ENCODE results near the gene ARID1A. TPM values are rescaled to one million over a fixed set of nuclear protein-coding genes. Genes with fewer than 3 reads are reported as not detected.

Gene ARID1A
- 11.1 and 27.3 TPM in 2 replicates for total RNA-seq

DNA sequence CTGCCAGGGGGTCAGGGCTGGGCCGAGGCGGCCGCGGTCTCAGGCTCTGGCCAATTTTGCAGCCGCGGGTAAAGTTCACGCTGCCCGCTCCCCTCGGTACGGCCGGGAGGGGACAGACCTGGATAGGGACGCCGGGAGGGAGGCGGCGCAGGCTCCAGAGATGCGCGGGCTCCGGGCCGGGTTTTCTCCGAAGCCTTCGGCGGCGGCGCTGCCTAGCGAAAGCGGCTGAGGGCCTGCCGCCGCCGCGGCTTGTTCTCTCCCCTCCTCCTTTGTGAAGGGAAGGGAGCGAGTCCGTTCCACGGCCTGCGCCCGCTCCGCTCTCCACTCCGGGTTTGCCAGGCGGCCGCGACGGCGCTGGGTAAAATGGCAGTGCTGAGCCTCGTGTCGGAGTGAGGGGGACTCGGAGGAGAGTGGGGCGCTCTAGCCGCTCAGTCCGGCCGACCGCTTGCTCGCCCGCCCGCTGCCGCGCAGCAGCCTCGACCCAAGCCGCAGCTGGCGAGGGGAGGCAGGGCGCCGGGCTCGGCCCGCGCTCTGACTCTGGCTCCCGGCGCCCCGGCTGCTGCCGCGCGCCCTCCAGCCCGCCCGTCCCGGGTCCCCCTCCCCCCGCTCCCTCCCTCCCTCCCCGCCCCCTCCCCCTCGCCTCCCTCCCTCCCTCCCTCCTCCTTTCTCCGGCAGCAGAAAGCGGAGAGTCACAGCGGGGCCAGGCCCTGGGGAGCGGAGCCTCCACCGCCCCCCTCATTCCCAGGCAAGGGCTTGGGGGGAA, at the start of gene ARID1A:
ARID1A (plus strand) TSS at position 660 of the 763 bp plus-strand sequence. CDS start 389 bp downstream, outside the sequence.

GRCh38 chr1:26787706-26788514, 92.1 kb downstream of the ARID1A start, which contains the start of gene PIGV:
Gene PIGV, plus strand, starts transcription at chr1:26787950. Its CDS starts 2,866 bp downstream, at chr1:26790816.

DNA sequence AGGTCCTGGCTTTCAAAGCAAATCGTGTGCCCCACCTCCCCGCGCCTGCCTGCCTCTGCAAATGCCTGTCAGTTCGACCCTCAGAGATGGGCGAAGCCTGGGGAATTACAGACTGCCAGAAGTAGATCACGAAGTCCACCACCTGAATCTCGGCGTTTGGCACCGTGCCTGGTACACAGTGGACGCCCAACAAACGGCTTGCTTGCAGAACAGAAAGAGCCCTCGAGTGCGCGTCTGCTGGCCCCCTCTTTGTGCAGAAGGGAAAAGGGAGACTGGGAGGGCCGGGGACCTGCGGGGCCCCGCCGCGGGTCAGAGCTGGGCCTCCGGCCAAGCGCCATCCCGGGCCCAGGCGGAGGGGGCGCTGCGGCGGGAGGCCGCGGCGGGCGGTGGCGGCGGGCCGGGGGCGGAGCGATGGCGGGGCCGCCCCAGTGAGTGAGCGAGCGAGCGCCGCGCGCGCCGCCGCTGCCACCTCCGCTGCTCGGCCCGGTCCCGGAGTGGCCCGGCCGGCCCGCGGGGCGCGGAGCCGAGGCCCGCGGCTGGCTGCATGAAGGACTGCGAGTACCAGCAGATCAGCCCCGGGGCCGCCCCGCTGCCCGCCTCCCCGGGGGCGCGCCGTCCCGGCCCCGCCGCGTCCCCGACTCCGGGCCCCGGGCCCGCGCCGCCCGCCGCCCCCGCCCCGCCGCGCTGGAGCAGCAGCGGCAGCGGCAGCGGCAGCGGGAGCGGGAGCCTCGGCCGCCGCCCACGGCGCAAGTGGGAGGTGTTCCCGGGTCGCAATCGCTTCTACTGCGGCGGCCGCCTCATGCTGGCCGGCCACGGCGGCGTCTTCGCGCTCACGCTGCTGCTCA, 130.7 kb downstream of the ARID1A start, which contains the start of gene ZDHHC18:
ZDHHC18 (plus strand) TSS at position 428 of the 845 bp plus-strand sequence; CDS start at position 545, 117 bp downstream.

Other genes with a start within 250 kb of the ARID1A start
- 364 and 442 TPM in 2 replicates for gene HMGN2, start 223.6 kb upstream of the ARID1A start, total RNA-seq
- gene RPS6KA1, start 166.3 kb upstream of the ARID1A start, total RNA-seq: 0.19 and 0.40 TPM in 2 replicates
- gene PIGV, start 91.9 kb downstream of the ARID1A start, total RNA-seq: 10.9 and 11.9 TPM in 2 replicates
- 3.6 and 3.7 TPM in 2 replicates for gene ZDHHC18, start 130.7 kb downstream of the ARID1A start, total RNA-seq
- gene SFN, start 167.1 kb downstream of the ARID1A start, total RNA-seq: 0.40 TPM in 1 of 2 replicates, not detected in the other
- 10.8 and 13.2 TPM in 2 replicates for gene GPN2, start 194.3 kb downstream of the ARID1A start, total RNA-seq
- gene GPATCH3, start 204.5 kb downstream of the ARID1A start, total RNA-seq: 8.5 and 9.8 TPM in 2 replicates
- gene NR0B2, start 218.0 kb downstream of the ARID1A start, total RNA-seq: not detected in 2 replicates
- gene NUDC, start 225.7 kb downstream of the ARID1A start, total RNA-seq: 23.5 and 37.8 TPM in 2 replicates